ENCODE measurements around the gene LIPN. TPM values are rescaled to one million over a fixed set of nuclear protein-coding genes. Genes with fewer than 3 reads are reported as not detected.

Gene LIPN
- total RNA-seq, 1 experiment from 2014 or later: not detected

- TF ChIP-seq CTCF (conservative IDR thresholded peaks at IDR 0.05; ENCODE audit: low read depth, low read length) (no peak), EZH2 (IDR thresholded peaks at IDR 0.05; ENCODE audit: borderline replicate concordance, low read depth, low read length, poor library complexity, severe bottlenecking) (no peak)
- Histone ChIP-seq H3K27me3 (replicated peaks; ENCODE audit: insufficient read depth, low read depth, low read length, poor library complexity) (no peaks in the 10 kb centered on the region), H3K9me3 (ENCODE audit: low read depth, low read length, poor library complexity, severe bottlenecking) (no peaks in the 10 kb centered on the region), H3K27ac (ENCODE audit: low read depth, low read length, poor library complexity, severe bottlenecking) (no peak overlapping the region), H3K36me3 (ENCODE audit: insufficient read depth, low read length, poor library complexity, severe bottlenecking) (no peaks in the 10 kb centered on the region), H3K4me3 (ENCODE audit: low read depth, low read length, poor library complexity, severe bottlenecking) (no peak overlapping the region), H3K4me1 (ENCODE audit: insufficient read depth, low read length, poor library complexity, severe bottlenecking) (no peaks in the 10 kb centered on the region)
- DNase-seq (ENCODE audit: low spot score): no peak
- POLR2A ChIA-PET (ENCODE audit: low non-redundant PET): interaction anchor here (0.6 kb wide), 1 partner anchor 22 kb away, joined by 3 read pairs; no protein-coding TSS in a partner anchor
- CTCF ChIA-PET: no interaction called here
- intact Hi-C loops (cut with micrococcal nuclease; ENCODE audit: unreplicated experiment): loop anchor here (5.0 kb wide), 1 partner anchor 105 kb away; no protein-coding TSS in a partner anchor
- BruUV-seq (replicated peaks): no TSS peak
Measured at GRCh38 chr10:88792661-88793060, 32.8 kb downstream of the LIPN start.

GRCh38 chr10:88793712-88794299 is 34.0 kb downstream of the LIPN start:
- CTCF ChIA-PET: interaction anchor here (0.6 kb wide), 1 partner anchor 230 kb away, joined by 4 read pairs; no protein-coding TSS in a partner anchor
- intact Hi-C loops (cut with micrococcal nuclease; ENCODE audit: unreplicated experiment): loop anchor here (5.0 kb wide), 1 partner anchor 107 kb away; no protein-coding TSS in a partner anchor
- TF ChIP-seq CTCF (conservative IDR thresholded peaks at IDR 0.05; ENCODE audit: low read depth, low read length) (no peak), EZH2 (IDR thresholded peaks at IDR 0.05; ENCODE audit: borderline replicate concordance, low read depth, low read length, poor library complexity, severe bottlenecking) (no peak)
- H3K27ac ChIP-seq (ENCODE audit: low read depth, low read length, poor library complexity, severe bottlenecking): no peak overlapping the region
- BruUV-seq (replicated peaks): no TSS peak
- H3K9me3 ChIP-seq (ENCODE audit: low read depth, low read length, poor library complexity, severe bottlenecking): no peaks in the 10 kb centered on the region
- no peaks in the 10 kb centered on the region for H3K4me1 ChIP-seq (ENCODE audit: insufficient read depth, low read length, poor library complexity, severe bottlenecking)
- DNase-seq (ENCODE audit: low spot score): peak; percentile 9
- POLR2A ChIA-PET (ENCODE audit: low non-redundant PET): no interaction called here
- no peaks in the 10 kb centered on the region for H3K27me3 ChIP-seq (replicated peaks; ENCODE audit: insufficient read depth, low read depth, low read length, poor library complexity)
- no peak overlapping the region for H3K4me3 ChIP-seq (ENCODE audit: low read depth, low read length, poor library complexity, severe bottlenecking)
- no peaks in the 10 kb centered on the region for H3K36me3 ChIP-seq (ENCODE audit: insufficient read depth, low read length, poor library complexity, severe bottlenecking)

- Histone ChIP-seq H3K4me1 (ENCODE audit: insufficient read depth, low read length, poor library complexity, severe bottlenecking) (no peaks in the 10 kb centered on the region), H3K36me3 (ENCODE audit: insufficient read depth, low read length, poor library complexity, severe bottlenecking) (no peaks in the 10 kb centered on the region), H3K4me3 (ENCODE audit: low read depth, low read length, poor library complexity, severe bottlenecking) (no peak overlapping the region), H3K27me3 (replicated peaks; ENCODE audit: insufficient read depth, low read depth, low read length, poor library complexity) (no peaks in the 10 kb centered on the region), H3K9me3 (ENCODE audit: low read depth, low read length, poor library complexity, severe bottlenecking) (no peaks in the 10 kb centered on the region), H3K27ac (ENCODE audit: low read depth, low read length, poor library complexity, severe bottlenecking) (no peak overlapping the region)
- POLR2A ChIA-PET (ENCODE audit: low non-redundant PET): no interaction called here
- BruUV-seq (replicated peaks): no TSS peak
- CTCF ChIA-PET: no interaction called here
- no peak for DNase-seq (ENCODE audit: low spot score)
- TF ChIP-seq CTCF (conservative IDR thresholded peaks at IDR 0.05; ENCODE audit: low read depth, low read length) (no peak), EZH2 (IDR thresholded peaks at IDR 0.05; ENCODE audit: borderline replicate concordance, low read depth, low read length, poor library complexity, severe bottlenecking) (no peak)
- intact Hi-C loops (cut with micrococcal nuclease; ENCODE audit: unreplicated experiment): loop anchor here (5.0 kb wide), 1 partner anchor 107 kb away; no protein-coding TSS in a partner anchor
Measured at GRCh38 chr10:88794731-88795130, 34.9 kb downstream of the LIPN start.
